Measurements from ENCODE around the gene MAP3K10. TPM values are rescaled to one million over a fixed set of nuclear protein-coding genes. Genes with fewer than 3 reads are reported as not detected.

Gene MAP3K10
- total and polyA plus RNA-seq, 8 donors, result 12.9 to 17.2 (median 15.1) TPM

GRCh38 chr19:40213251-40213829 lies 22.1 kb downstream of the MAP3K10 start:
- DNase-seq (no peak), ATAC-seq (no peak)
- peaks cover 0 to 3% of the 10 kb centered on the region in 2 donors for H3K4me1 ChIP-seq
- TF ChIP-seq CTCF (IDR thresholded peaks at IDR 0.05), result no peak
- H3K27me3 ChIP-seq, result peaks cover 21 to 33% of the 10 kb centered on the region in 2 donors
- H3K36me3 ChIP-seq, result peaks cover 0 to 28% of the 10 kb centered on the region in 2 donors
- no peaks in the 10 kb centered on the region for H3K9me3 ChIP-seq
- H3K27ac ChIP-seq, result no peak overlapping the region
- intact Hi-C loops (cut with DNase I), result loop anchor here in 1 of 2 donors (10.0 kb wide), 1 partner anchor 79 kb away; no protein-coding TSS in a partner anchor
- no peak overlapping the region for H3K4me3 ChIP-seq

- DNase-seq (peak in 1 of 4 donors; percentile 75), ATAC-seq (no peak)
- Histone ChIP-seq H3K9me3 (no peaks in the 10 kb centered on the region), H3K36me3 (peaks cover 0 to 28% of the 10 kb centered on the region in 2 donors), H3K4me1 (peaks cover 0 to 3% of the 10 kb centered on the region in 2 donors), H3K27me3 (peaks cover 24 to 39% of the 10 kb centered on the region in 2 donors), H3K27ac (no peak overlapping the region), H3K4me3 (no peak overlapping the region)
- TF ChIP-seq CTCF (IDR thresholded peaks at IDR 0.05), result no peak
- intact Hi-C loops (cut with DNase I), result loop anchor here in 1 of 2 donors (10.0 kb wide), 1 partner anchor 79 kb away; no protein-coding TSS in a partner anchor
Measured at GRCh38 chr19:40213882-40214570, 22.8 kb downstream of the MAP3K10 start.

- no peak for TF ChIP-seq CTCF (IDR thresholded peaks at IDR 0.05)
- Histone ChIP-seq H3K4me1 (peaks cover 0 to 3% of the 10 kb centered on the region in 2 donors), H3K9me3 (no peaks in the 10 kb centered on the region), H3K27ac (no peak overlapping the region), H3K27me3 (peaks cover 24 to 48% of the 10 kb centered on the region in 2 donors), H3K4me3 (no peak overlapping the region), H3K36me3 (peaks cover 0 to 28% of the 10 kb centered on the region in 2 donors)
- no peak for ATAC-seq
- DNase-seq, result peak in 1 of 4 donors; percentile 73
- intact Hi-C loops (cut with DNase I), result loop anchor here in 1 of 2 donors (10.0 kb wide), 1 partner anchor 80 kb away; no protein-coding TSS in a partner anchor
Measured at GRCh38 chr19:40214936-40215335, 23.7 kb downstream of the MAP3K10 start.

GRCh38 chr19:40216013-40216776 lies 25.0 kb downstream of the MAP3K10 start:
- ATAC-seq (no peak), DNase-seq (no peak)
- intact Hi-C loops (cut with DNase I), result loop anchor here in 1 of 2 donors (10.0 kb wide), 1 partner anchor 81 kb away; no protein-coding TSS in a partner anchor
- H3K4me1 ChIP-seq, result peaks cover 0 to 3% of the 10 kb centered on the region in 2 donors
- no peak overlapping the region for H3K4me3 ChIP-seq
- H3K27me3 ChIP-seq, result peaks cover 24 to 61% of the 10 kb centered on the region in 2 donors
- TF ChIP-seq CTCF (IDR thresholded peaks at IDR 0.05), result no peak
- H3K27ac ChIP-seq, result no peak overlapping the region
- H3K9me3 ChIP-seq, result no peaks in the 10 kb centered on the region
- peaks cover 0 to 19% of the 10 kb centered on the region in 2 donors for H3K36me3 ChIP-seq

GRCh38 chr19:40216777-40217026 lies 25.5 kb downstream of the MAP3K10 start:
- Histone ChIP-seq H3K27me3 (peaks cover 24 to 66% of the 10 kb centered on the region in 2 donors), H3K4me1 (peaks cover 0 to 3% of the 10 kb centered on the region in 2 donors), H3K9me3 (no peaks in the 10 kb centered on the region), H3K27ac (no peak overlapping the region), H3K4me3 (no peak overlapping the region), H3K36me3 (peaks cover 0 to 14% of the 10 kb centered on the region in 2 donors)
- intact Hi-C loops (cut with DNase I), result loop anchor here in 1 of 2 donors (10.0 kb wide), 1 partner anchor 82 kb away; no protein-coding TSS in a partner anchor
- TF ChIP-seq CTCF (IDR thresholded peaks at IDR 0.05), result no peak
- ATAC-seq, result no peak
- no peak for DNase-seq

Data from left lung (tissue), 10 donors.